Mesenchymal stem cell (in vitro differentiated cells and primary cell): Measurements from ENCODE around the gene MTCH1.
A peak's percentile ranks its signal among the peaks of the same experiment; 100 is the strongest.

Experiments used
- DNase-seq: peaks from one replicate; pipeline ENCODE4 v3.0.0-alpha.2; 2013
- H2AFZ ChIP-seq: one replicate; pipeline ENCODE4 v1.6.1; 2013; ENCODE audit warnings: low read depth, mild to moderate bottlenecking, control low read depth, inconsistent platforms, low read length, moderate library complexity
- H2AK5ac ChIP-seq: 2 replicates; pipeline ENCODE4 v1.6.1; 2013; ENCODE audit warnings: low read length, moderate library complexity, mild to moderate bottlenecking, inconsistent platforms; ENCODE audit not compliant: severe bottlenecking
- H2BK120ac ChIP-seq: one replicate; pipeline ENCODE4 v1.6.1; 2013; ENCODE audit warnings: low read depth, mild to moderate bottlenecking, inconsistent platforms, low read length, moderate library complexity
- H2BK12ac ChIP-seq, 2 experiments: one replicate each; pipeline ENCODE4 v1.6.1; 2013; ENCODE audit warnings: inconsistent platforms in 2 of 2, low read length in 2 of 2, mild to moderate bottlenecking in 2 of 2, moderate library complexity in 2 of 2, control low read depth in 1 of 2
- H2BK15ac ChIP-seq: one replicate; pipeline ENCODE4 v1.6.1; 2013; ENCODE audit warnings: mild to moderate bottlenecking, low read depth, inconsistent platforms; ENCODE audit not compliant: poor library complexity, severe bottlenecking
- H2BK5ac ChIP-seq: 2 replicates; pipeline ENCODE4 v1.6.1; 2013; ENCODE audit warnings: low read depth, mild to moderate bottlenecking, low read length, control low read depth, inconsistent platforms; ENCODE audit not compliant: poor library complexity, severe bottlenecking
- H3K14ac ChIP-seq, 2 experiments: one replicate each; pipeline ENCODE4 v1.6.1; 2013; ENCODE audit warnings: inconsistent platforms in 2 of 2, low read length in 2 of 2, control low read depth in 1 of 2, mild to moderate bottlenecking in 1 of 2, moderate library complexity in 1 of 2
- H3K18ac ChIP-seq, 2 experiments: one replicate each; pipeline ENCODE4 v1.6.1; 2013; ENCODE audit warnings: inconsistent platforms in 2 of 2, low read length in 2 of 2, control low read depth in 1 of 2, low read depth in 1 of 2, mild to moderate bottlenecking in 1 of 2
- H3K23ac ChIP-seq, 2 experiments: one replicate each; pipeline ENCODE4 v1.6.1; 2013; ENCODE audit warnings: inconsistent platforms in 2 of 2, low read length in 2 of 2, mild to moderate bottlenecking in 2 of 2, moderate library complexity in 2 of 2, control low read depth in 1 of 2
- H3K27ac ChIP-seq: 2 replicates; pipeline ENCODE4 v1.5.1; 2013; ENCODE audit warnings: mild to moderate bottlenecking, moderate library complexity, low read length, control low read depth, inconsistent platforms; ENCODE audit not compliant: poor library complexity, severe bottlenecking
- H3K27me3 ChIP-seq, 2 experiments: 2 replicates each; pipeline versions ENCODE4 v1.6.1 to v1.7.0; 2013; ENCODE audit warnings: low read length in 2 of 2, mild to moderate bottlenecking in 2 of 2, moderate library complexity in 2 of 2, control low read depth in 1 of 2, inconsistent platforms in 1 of 2; ENCODE audit not compliant: control insufficient read depth in 1 of 2, insufficient read depth in 1 of 2
- H3K36me3 ChIP-seq, 2 experiments: 2 replicates each; pipeline versions ENCODE4 v1.6.1 to v1.7.0; 2013; ENCODE audit warnings: low read length in 2 of 2, control low read depth in 1 of 2, inconsistent platforms in 1 of 2, low read depth in 1 of 2, mild to moderate bottlenecking in 1 of 2; ENCODE audit not compliant: insufficient read depth in 2 of 2, control insufficient read depth in 1 of 2
- H3K4ac ChIP-seq, 2 experiments: one replicate each; pipeline ENCODE4 v1.6.1; 2013; ENCODE audit warnings: inconsistent platforms in 2 of 2, low read length in 2 of 2, mild to moderate bottlenecking in 2 of 2, moderate library complexity in 2 of 2, control low read depth in 1 of 2, low read depth in 1 of 2
- H3K4me1 ChIP-seq: 2 replicates; pipeline ENCODE4 v1.6.1; 2013; ENCODE audit warnings: low read depth, low read length, control low read depth; ENCODE audit not compliant: control insufficient read depth, insufficient read depth
- H3K4me2 ChIP-seq: 2 replicates; pipeline ENCODE4 v1.6.1; 2013; ENCODE audit warnings: low read length, mild to moderate bottlenecking, inconsistent platforms; ENCODE audit not compliant: poor library complexity, severe bottlenecking
- H3K4me3 ChIP-seq, 2 experiments: 2 replicates each; pipeline versions ENCODE4 v1.5.1 to v1.7.0; 2013; ENCODE audit warnings: low read length in 2 of 2, mild to moderate bottlenecking in 2 of 2, control low read depth in 1 of 2, low read depth in 1 of 2; ENCODE audit not compliant: insufficient read depth in 1 of 2
- H3K79me1 ChIP-seq: replicated peaks from 2 replicates; pipeline ENCODE4 v1.6.1; 2013; ENCODE audit warnings: mild to moderate bottlenecking, control low read depth, low read length, inconsistent platforms; ENCODE audit not compliant: poor library complexity, severe bottlenecking
- H3K9ac ChIP-seq: 2 replicates; pipeline ENCODE4 v1.7.0; 2013; ENCODE audit warnings: mild to moderate bottlenecking, low read length, moderate library complexity
- H3K9me3 ChIP-seq: 2 replicates; pipeline ENCODE4 v1.7.0; 2013; ENCODE audit warnings: mild to moderate bottlenecking, low read length; ENCODE audit not compliant: control insufficient read depth
- H4K8ac ChIP-seq: one replicate; pipeline ENCODE4 v1.6.1; 2013; ENCODE audit warnings: inconsistent platforms, mild to moderate bottlenecking, low read length, moderate library complexity
- H4K91ac ChIP-seq: one replicate; pipeline ENCODE4 v1.6.1; 2013; ENCODE audit warnings: mild to moderate bottlenecking, low read length, inconsistent platforms
- WGBS: methylation state at CpG from one replicate; pipeline ENCODE4 v1.1.7; 2013; ENCODE audit warnings: mixed read lengths; 5-methylcytosine and 5-hydroxymethylcytosine counted together

MTCH1 gene

DNA sequence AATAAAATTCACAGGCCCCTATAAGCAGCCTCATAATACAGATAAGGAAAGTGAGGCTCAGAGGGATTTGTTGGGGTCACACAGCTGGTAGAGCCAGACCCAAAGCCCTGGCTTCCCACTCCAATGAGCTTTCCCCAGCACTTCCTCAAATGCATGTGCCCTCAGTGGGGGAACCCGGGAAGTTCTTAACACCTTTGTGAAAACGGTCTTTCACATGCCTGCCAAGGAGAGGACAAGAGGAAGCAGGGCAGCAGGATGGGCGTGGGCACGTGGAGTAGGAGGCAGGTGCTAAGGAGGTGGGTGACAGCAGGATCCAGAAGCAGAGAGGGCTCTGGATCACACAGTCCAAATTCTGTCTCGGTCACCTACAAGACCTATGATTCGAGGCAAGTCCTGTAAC is 30.9 kb downstream of the MTCH1 start:
- no peak overlapping the region for H3K4ac ChIP-seq
- DNase-seq = no peak
- H3K79me1 ChIP-seq = no peaks in the 10 kb centered on the region
- H2BK15ac ChIP-seq = no peak overlapping the region
- H3K4me2 ChIP-seq = no peak overlapping the region
- 58% methylated on average over 6 of the region's 6 CpGs for WGBS
- H3K9ac ChIP-seq = no peak overlapping the region
- no peak overlapping the region for H3K27ac ChIP-seq
- H3K36me3 ChIP-seq = no peaks in the 10 kb centered on the region
- H3K23ac ChIP-seq = no peak overlapping the region
- H2BK5ac ChIP-seq = no peak overlapping the region
- H3K14ac ChIP-seq = peak overlapping the region in 1 of 2 experiments; percentile 62
- no peak overlapping the region for H2AFZ ChIP-seq
- H3K4me1 ChIP-seq = peaks cover 5% of the 10 kb centered on the region
- no peak overlapping the region for H2BK12ac ChIP-seq
- no peak overlapping the region for H3K18ac ChIP-seq
- no peak overlapping the region for H4K8ac ChIP-seq
- H3K9me3 ChIP-seq = no peaks in the 10 kb centered on the region
- H4K91ac ChIP-seq = no peak overlapping the region
- no peak overlapping the region for H3K4me3 ChIP-seq
- no peak overlapping the region for H2AK5ac ChIP-seq
- peaks cover 0 to 28% of the 10 kb centered on the region in 2 experiments for H3K27me3 ChIP-seq
- no peak overlapping the region for H2BK120ac ChIP-seq

DNA sequence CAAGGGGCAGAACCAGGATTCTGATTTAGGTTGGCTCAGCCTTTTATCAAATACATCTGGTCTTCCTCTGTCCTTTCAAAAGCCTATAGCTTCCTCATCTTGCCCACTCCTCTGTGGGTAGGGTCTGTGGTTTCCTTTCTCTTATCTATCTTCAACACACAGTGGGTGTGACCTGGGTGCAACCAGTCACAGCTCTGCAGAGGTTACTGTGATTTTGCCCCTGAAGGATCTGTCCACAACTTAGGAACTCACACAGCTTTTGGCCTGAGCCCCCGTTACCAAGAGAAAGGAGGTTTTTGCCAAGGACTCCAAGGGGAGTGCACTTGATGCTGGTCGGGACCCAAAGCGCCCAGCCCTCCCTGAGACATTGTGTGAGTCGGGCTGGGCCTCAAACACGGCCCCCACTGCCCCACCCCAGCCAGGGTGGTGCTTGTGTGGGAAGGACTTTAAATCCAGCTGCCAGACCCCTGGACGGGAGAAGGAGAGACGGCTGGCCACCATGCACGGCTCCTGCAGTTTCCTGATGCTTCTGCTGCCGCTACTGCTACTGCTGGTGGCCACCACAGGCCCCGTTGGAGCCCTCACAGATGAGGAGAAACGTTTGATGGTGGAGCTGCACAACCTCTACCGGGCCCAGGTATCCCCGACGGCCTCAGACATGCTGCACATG is 31.6 kb downstream of the MTCH1 start, which contains the start of gene PI16:
TSS of gene PI16 (plus strand) at position 477 of the 670 bp plus-strand sequence. CDS start at position 500, 23 bp downstream.
- Histone ChIP-seq H3K27ac (no peak within 1 kb of the TSS), H3K23ac (peak within 1 kb of the TSS in 1 of 2 experiments; percentile 35), H3K9ac (no peak within 1 kb of the TSS), H4K8ac (no peak within 1 kb of the TSS), H2BK12ac (no peak within 1 kb of the TSS), H3K18ac (no peak within 1 kb of the TSS), H3K9me3 (no peaks in the 10 kb centered on the region), H2BK5ac (no peak within 1 kb of the TSS), H3K14ac (peak within 1 kb of the TSS in 1 of 2 experiments; percentile 62), H2AFZ (no peak within 1 kb of the TSS), H3K4me2 (no peak within 1 kb of the TSS), H2BK120ac (no peak within 1 kb of the TSS), H3K27me3 (peaks cover 0 to 28% of the 10 kb centered on the region in 2 experiments), H4K91ac (no peak within 1 kb of the TSS), H2AK5ac (no peak within 1 kb of the TSS), H3K36me3 (no peaks in the 10 kb centered on the region), H3K4ac (no peak within 1 kb of the TSS), H3K4me1 (peaks cover 5% of the 10 kb centered on the region), H3K4me3 (no peak within 1 kb of the TSS), H3K79me1 (no peaks in the 10 kb centered on the region), H2BK15ac (peak within 1 kb of the TSS; percentile 2)
- DNase-seq = no peak
- WGBS = 84% methylated on average over 14 of the region's 14 CpGs

DNA sequence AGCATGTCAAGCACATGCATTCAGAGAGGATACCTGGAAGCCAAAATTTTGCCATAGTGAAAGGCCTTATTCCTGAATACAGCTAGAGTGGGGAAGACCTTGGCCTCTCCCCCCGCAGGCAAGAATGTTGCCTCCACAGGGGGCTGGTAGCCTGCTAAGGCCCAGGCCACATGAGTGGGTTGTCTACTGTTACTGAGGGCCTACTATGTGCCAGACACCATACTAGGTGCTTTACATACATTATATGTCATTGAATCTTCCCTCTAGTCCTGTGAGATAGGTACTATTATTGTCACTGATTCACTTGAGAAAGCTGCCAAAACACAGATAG is 32.1 kb downstream of the MTCH1 start:
- DNase-seq = no peak
- H3K23ac ChIP-seq = no peak overlapping the region
- no peak overlapping the region for H3K4me2 ChIP-seq
- WGBS = 100% methylated on average over 1 of the region's 1 CpG
- no peak overlapping the region for H3K4ac ChIP-seq
- H3K27ac ChIP-seq = no peak overlapping the region
- no peak overlapping the region for H2AFZ ChIP-seq
- H2BK5ac ChIP-seq = no peak overlapping the region
- H3K4me1 ChIP-seq = peaks cover 5% of the 10 kb centered on the region
- H3K27me3 ChIP-seq = peaks cover 0 to 28% of the 10 kb centered on the region in 2 experiments
- H3K14ac ChIP-seq = no peak overlapping the region
- H3K9me3 ChIP-seq = no peaks in the 10 kb centered on the region
- no peaks in the 10 kb centered on the region for H3K79me1 ChIP-seq
- H3K9ac ChIP-seq = no peak overlapping the region
- H2BK12ac ChIP-seq = no peak overlapping the region
- H2BK120ac ChIP-seq = no peak overlapping the region
- no peak overlapping the region for H3K18ac ChIP-seq
- H3K36me3 ChIP-seq = no peaks in the 10 kb centered on the region
- no peak overlapping the region for H3K4me3 ChIP-seq
- no peak overlapping the region for H4K91ac ChIP-seq
- H2BK15ac ChIP-seq = no peak overlapping the region
- H2AK5ac ChIP-seq = no peak overlapping the region
- no peak overlapping the region for H4K8ac ChIP-seq

DNA sequence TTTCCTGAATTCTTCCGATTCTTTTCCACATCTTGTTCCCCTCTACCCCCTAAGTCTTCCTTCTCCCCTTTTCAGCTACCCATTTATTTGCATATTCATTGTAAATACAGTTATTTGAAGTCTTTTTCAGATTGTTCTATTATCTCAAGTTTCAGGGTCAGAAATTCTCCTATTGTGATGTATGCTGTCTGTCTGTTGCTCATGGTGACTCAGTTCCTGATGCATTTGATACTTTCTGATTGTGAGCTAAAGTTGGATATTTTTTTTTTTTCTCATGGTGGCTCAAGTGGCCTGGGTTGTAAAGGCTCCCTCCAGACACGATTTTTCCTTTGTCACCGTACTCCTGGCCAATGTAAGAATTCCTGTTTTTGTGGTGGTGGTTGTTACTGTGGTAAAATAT is 36.4 kb downstream of the MTCH1 start:
- no peak overlapping the region for H3K4me2 ChIP-seq
- H2AFZ ChIP-seq = no peak overlapping the region
- H4K91ac ChIP-seq = no peak overlapping the region
- H3K23ac ChIP-seq = no peak overlapping the region
- no peak overlapping the region for H3K4me3 ChIP-seq
- no peak overlapping the region for H2BK15ac ChIP-seq
- H3K14ac ChIP-seq = no peak overlapping the region
- H3K79me1 ChIP-seq = no peaks in the 10 kb centered on the region
- no peak overlapping the region for H3K27ac ChIP-seq
- peaks cover 6% of the 10 kb centered on the region for H3K4me1 ChIP-seq
- DNase-seq = peak; percentile 49
- H2BK12ac ChIP-seq = no peak overlapping the region
- no peak overlapping the region for H3K18ac ChIP-seq
- no peaks in the 10 kb centered on the region for H3K9me3 ChIP-seq
- peaks cover 2 to 9% of the 10 kb centered on the region in 2 experiments for H3K27me3 ChIP-seq
- H2AK5ac ChIP-seq = no peak overlapping the region
- H3K9ac ChIP-seq = no peak overlapping the region
- WGBS = 80% methylated on average over 1 of the region's 3 CpGs
- no peaks in the 10 kb centered on the region for H3K36me3 ChIP-seq
- no peak overlapping the region for H3K4ac ChIP-seq
- H2BK5ac ChIP-seq = no peak overlapping the region
- H4K8ac ChIP-seq = no peak overlapping the region
- H2BK120ac ChIP-seq = no peak overlapping the region
